Lung (tissue), 12 donors: ENCODE results near the gene PRAC1. TPM values are rescaled to one million over a fixed set of nuclear protein-coding genes. Genes with fewer than 3 reads are reported as not detected.

Experiments used
- ATAC-seq: fragments of 200-7000 bp; cut with Tn5 transposase; one replicate; pipeline ENCODE4 v1.9.1; 2020; ENCODE audit warnings: moderate number of reproducible peaks; ENCODE audit not compliant: insufficient read depth, low FRiP score
- DNase-seq, 3 donors: peaks; one replicate each; pipeline ENCODE4 v3.0.0-alpha.2; 2013 to 2017
- H3K27ac ChIP-seq, 2 donors: one replicate each; pipeline ENCODE4 v1.5.1; 2013; ENCODE audit warnings: mild to moderate bottlenecking in 2 of 2, moderate library complexity in 2 of 2, control low read depth in 1 of 2, inconsistent platforms in 1 of 2, low read depth in 1 of 2, low read length in 1 of 2
- H3K27me3 ChIP-seq, 3 donors: one replicate each; pipeline ENCODE4 v1.5.1; 2013; ENCODE audit warnings: low read length in 2 of 3; ENCODE audit not compliant: control insufficient read depth in 3 of 3, insufficient read depth in 3 of 3
- H3K36me3 ChIP-seq, 4 donors: one replicate each; pipeline ENCODE4 v1.5.1; 2013; ENCODE audit warnings: low read length in 4 of 4, mild to moderate bottlenecking in 1 of 4, moderate library complexity in 1 of 4; ENCODE audit not compliant: control insufficient read depth in 4 of 4, insufficient read depth in 4 of 4
- H3K4me1 ChIP-seq, 5 donors: one replicate each; pipeline ENCODE4 v1.5.1; 2013; ENCODE audit warnings: low read length in 5 of 5, mild to moderate bottlenecking in 2 of 5, moderate library complexity in 1 of 5; ENCODE audit not compliant: control insufficient read depth in 5 of 5, insufficient read depth in 5 of 5
- H3K4me3 ChIP-seq: one replicate; pipeline ENCODE4 v1.5.1; 2013; ENCODE audit warnings: mild to moderate bottlenecking, control low read depth, moderate library complexity
- H3K9ac ChIP-seq, 2 donors: one replicate each; pipeline ENCODE4 v1.5.1; 2013; ENCODE audit warnings: low read length in 2 of 2, control low read depth in 1 of 2; ENCODE audit not compliant: insufficient read depth in 1 of 2
- H3K9me3 ChIP-seq, 4 donors: one replicate each; pipeline ENCODE4 v1.5.1; 2013; ENCODE audit warnings: low read length in 3 of 4, mild to moderate bottlenecking in 1 of 4, moderate library complexity in 1 of 4; ENCODE audit not compliant: control insufficient read depth in 4 of 4, insufficient read depth in 3 of 4
- CTCF ChIP-seq: IDR thresholded peaks from 2 replicates; pipeline ENCODE4 v1.5.1; 2012; ENCODE audit warnings: mild to moderate bottlenecking; ENCODE audit errors: control extremely low read depth, extremely low read depth
- WGBS, 2 donors: extraction: QIAGEN DNeasy Blood & Tissue Kit; methylation state at CpG; one replicate each; pipeline ENCODE4 v1.1.7; 2013; 5-methylcytosine and 5-hydroxymethylcytosine counted together
- polyA plus RNA-seq, 2 donors: library from polyadenylated mRNA; stranded (reverse); fragments of 200-250 nt; gene quantifications; one replicate each; pipeline ENCODE4 v1.2.1, GENCODE V29; 2013
- total RNA-seq, 2 donors: library from RNA; depleted of rRNA in 1 of 2; stranded (reverse); fragments of >200 nt in 1 of 2; gene quantifications; one replicate each; pipeline ENCODE4 v1.2.1, GENCODE V29; 2014 to 2021
- donor health status: control.
- donor health status: control.
- donor health status: Bipolar disorder and iron deficiency.
- donor health status: healthy.
- donor health status: DM: yes; HTN: yes; CAD: no.

Gene PRAC1
- total and polyA plus RNA-seq, 4 donors = not detected

DNA sequence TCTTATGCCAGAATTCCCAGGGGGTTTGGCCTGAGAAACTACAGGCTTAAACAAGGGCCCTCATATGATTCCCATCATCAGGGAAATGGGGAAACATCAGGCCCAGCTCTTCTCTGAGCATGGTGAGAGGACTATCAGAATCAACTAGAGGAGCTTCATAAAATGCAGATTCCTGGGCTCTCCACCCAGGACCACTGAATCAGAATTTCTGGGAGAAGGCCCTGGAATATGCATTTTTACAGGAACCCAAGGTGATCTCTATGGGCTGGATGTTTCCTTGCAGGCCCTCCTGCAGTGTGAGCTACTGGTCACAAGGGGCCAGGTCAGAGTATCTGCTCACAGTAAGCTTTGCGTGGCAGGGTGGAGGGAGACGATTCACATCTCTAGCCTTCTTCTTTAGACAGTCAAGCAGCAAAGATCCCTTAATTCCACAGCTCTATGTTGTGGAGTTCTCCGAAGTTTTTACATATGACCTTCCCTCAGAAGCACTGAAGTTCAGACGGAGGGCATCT is 45.0 kb upstream of the PRAC1 start:
- Histone ChIP-seq H3K4me3 (no peak overlapping the region), H3K36me3 (no peaks in the 10 kb centered on the region), H3K9me3 (no peaks in the 10 kb centered on the region), H3K4me1 (no peaks in the 10 kb centered on the region), H3K27me3 (peaks cover 0 to 27% (median 15%) of the 10 kb centered on the region in 3 donors), H3K27ac (no peak overlapping the region), H3K9ac (no peak overlapping the region)
- WGBS, 2 donors = 70% methylated on average over 4 of the region's 4 CpGs
- TF ChIP-seq CTCF = no peak
- DNase-seq = no peak
- ATAC-seq = no peak

DNA sequence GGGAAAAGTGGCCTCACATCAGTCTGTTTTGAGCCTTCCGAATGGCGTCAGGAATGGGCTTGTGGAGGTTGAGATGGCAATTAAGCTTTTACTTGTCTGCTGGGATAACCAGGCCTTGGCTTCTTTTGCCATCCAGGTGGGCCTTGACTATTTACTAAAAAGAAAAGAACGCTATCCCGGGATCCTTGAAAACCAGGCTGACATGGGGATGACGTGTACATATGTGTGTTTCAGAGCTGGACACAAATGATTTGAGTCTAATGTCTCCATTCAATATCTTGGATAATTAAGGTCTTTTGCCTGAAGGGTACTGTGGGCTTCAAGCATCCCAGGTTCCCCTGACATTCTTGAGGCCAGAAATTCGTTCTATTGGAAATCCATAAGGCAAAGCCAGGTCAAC is 38.8 kb upstream of the PRAC1 start:
- H3K27me3 ChIP-seq = peaks cover 4 to 66% (median 52%) of the 10 kb centered on the region in 3 donors
- H3K9me3 ChIP-seq = no peaks in the 10 kb centered on the region
- H3K4me1 ChIP-seq = no peaks in the 10 kb centered on the region
- H3K36me3 ChIP-seq = no peaks in the 10 kb centered on the region
- no peak overlapping the region for H3K9ac ChIP-seq
- no peak overlapping the region for H3K4me3 ChIP-seq
- DNase-seq (no peak), ATAC-seq (no peak)
- 79 to 86% methylated on average over 6 of the region's 6 CpGs for WGBS, 2 donors
- TF ChIP-seq CTCF = no peak
- no peak overlapping the region for H3K27ac ChIP-seq

- Histone ChIP-seq H3K4me3 (no peak overlapping the region), H3K36me3 (no peaks in the 10 kb centered on the region), H3K9ac (no peak overlapping the region), H3K4me1 (no peaks in the 10 kb centered on the region), H3K27ac (no peak overlapping the region), H3K27me3 (peaks cover 4 to 72% (median 60%) of the 10 kb centered on the region in 3 donors), H3K9me3 (no peaks in the 10 kb centered on the region)
- no peak for TF ChIP-seq CTCF
- 37 to 61% methylated on average over 4 of the region's 4 CpGs for WGBS, 2 donors
- ATAC-seq (no peak), DNase-seq (no peak)
These were observed 38.1 kb upstream of the PRAC1 start for GRCh38 chr17:48760411-48760810.

DNA sequence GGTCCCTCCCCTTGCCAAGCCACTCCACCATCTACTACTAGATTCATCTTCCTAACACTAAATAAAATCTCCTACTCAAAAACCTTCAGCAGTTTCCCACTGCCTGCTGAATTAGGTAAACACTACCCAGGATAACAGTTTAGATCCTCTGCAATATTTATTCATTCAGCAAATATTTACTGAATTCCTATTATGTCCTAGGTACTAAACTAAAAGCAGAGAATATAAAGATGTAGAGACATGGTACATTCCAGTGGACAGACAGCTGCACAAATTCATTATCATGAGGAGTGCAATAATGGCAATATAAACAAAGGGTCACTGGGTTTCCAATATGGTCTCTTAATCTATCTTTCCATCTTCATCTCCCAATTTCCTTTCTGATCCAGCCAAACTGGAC is 37.0 kb upstream of the PRAC1 start:
- no peak overlapping the region for H3K27ac ChIP-seq
- no peak for TF ChIP-seq CTCF
- H3K4me1 ChIP-seq = peaks cover 0 to 1% (median 0%) of the 10 kb centered on the region in 5 donors
- no peaks in the 10 kb centered on the region for H3K36me3 ChIP-seq
- DNase-seq = no peak
- H3K9me3 ChIP-seq = no peaks in the 10 kb centered on the region
- ATAC-seq = no peak
- no peak overlapping the region for H3K4me3 ChIP-seq
- H3K9ac ChIP-seq = no peak overlapping the region
- peaks cover 4 to 75% (median 65%) of the 10 kb centered on the region in 3 donors for H3K27me3 ChIP-seq
